ENCODE data around the gene THAP8. TPM values are rescaled to one million over a fixed set of nuclear protein-coding genes. Genes with fewer than 3 reads are reported as not detected.

THAP8 gene
- polyA plus RNA-seq, 1 donor (not counting 4 experiments of a cell fraction or from before 2014, with no cell fraction given), result 1.8 TPM

GRCh38 chr19:36009633-36010379 lies 44.3 kb downstream of the THAP8 start:
- Histone ChIP-seq H3K27me3 (ENCODE audit: control insufficient read depth, extremely low read depth, insufficient read depth, low read length) (no peaks in the 10 kb centered on the region), H3K4me2 (ENCODE audit: control insufficient read depth, extremely low read depth, insufficient read depth, low read depth, low read length) (peak overlapping the region; percentile 71), H3K4me1 (ENCODE audit: control insufficient read depth, extremely low read depth, insufficient read depth, low read length) (peaks cover 10% of the 10 kb centered on the region), H3K9me3 (ENCODE audit: control insufficient read depth, low read depth, low read length) (no peaks in the 10 kb centered on the region), H2AFZ (ENCODE audit: control insufficient read depth, low read length) (peak overlapping the region; percentile 26), H3K27ac (ENCODE audit: control insufficient read depth, insufficient read depth, low read length) (no peak overlapping the region), H3K9ac (ENCODE audit: control insufficient read depth, extremely low read depth, insufficient read depth, low read length) (no peak overlapping the region), H3K36me3 (ENCODE audit: control insufficient read depth in 2 of 2, extremely low read depth in 1 of 2, insufficient read depth in 2 of 2, low read length in 2 of 2) (no peaks in the 10 kb centered on the region), H4K20me1 (ENCODE audit: control insufficient read depth, extremely low read depth, insufficient read depth, low read length) (no peaks in the 10 kb centered on the region), H3K79me2 (ENCODE audit: control insufficient read depth, insufficient read depth, low read length) (peaks cover 8% of the 10 kb centered on the region), H3K4me3 (ENCODE audit: control insufficient read depth in 2 of 3, extremely low read depth in 1 of 3, insufficient read depth in 2 of 3, low read depth in 1 of 3, low read length in 3 of 3) (peak overlapping the region in 2 of 3 experiments; percentile 13 to 46), H3K9me1 (ENCODE audit: control insufficient read depth, extremely low read depth, insufficient read depth, low read length) (no peaks in the 10 kb centered on the region)
- TF ChIP-seq CTCF (optimal IDR thresholded peaks at IDR 0.05 in 1 of 3, IDR thresholded peaks at IDR 0.05 in 1 of 3, conservative IDR thresholded peaks at IDR 0.05 in 1 of 3; ENCODE audit: extremely low read depth in 1 of 3, insufficient read depth in 2 of 3, low read length in 3 of 3), result no peak
- TF ChIP-seq EZH2 (IDR thresholded peaks at IDR 0.05; ENCODE audit: low read length), result no peak
- dilution Hi-C loops (cut with MboI; ENCODE audit: extremely low pct_ligation_motif_present, low sequenced_read_pairs), result no loop called here
- no peak for DNase-seq (ENCODE audit: low read depth, low spot score)
- no peak for FAIRE-seq

GRCh38 chr19:36009220-36009619 lies 44.9 kb downstream of the THAP8 start:
- Histone ChIP-seq H3K4me1 (ENCODE audit: control insufficient read depth, extremely low read depth, insufficient read depth, low read length) (peaks cover 8% of the 10 kb centered on the region), H3K79me2 (ENCODE audit: control insufficient read depth, insufficient read depth, low read length) (peaks cover 8% of the 10 kb centered on the region), H3K9me1 (ENCODE audit: control insufficient read depth, extremely low read depth, insufficient read depth, low read length) (no peaks in the 10 kb centered on the region), H3K9ac (ENCODE audit: control insufficient read depth, extremely low read depth, insufficient read depth, low read length) (peak overlapping the region; percentile 56), H3K4me2 (ENCODE audit: control insufficient read depth, extremely low read depth, insufficient read depth, low read depth, low read length) (peak overlapping the region; percentile 71), H3K36me3 (ENCODE audit: control insufficient read depth in 2 of 2, extremely low read depth in 1 of 2, insufficient read depth in 2 of 2, low read length in 2 of 2) (no peaks in the 10 kb centered on the region), H4K20me1 (ENCODE audit: control insufficient read depth, extremely low read depth, insufficient read depth, low read length) (no peaks in the 10 kb centered on the region), H3K9me3 (ENCODE audit: control insufficient read depth, low read depth, low read length) (no peaks in the 10 kb centered on the region), H3K27ac (ENCODE audit: control insufficient read depth, insufficient read depth, low read length) (no peak overlapping the region), H3K4me3 (ENCODE audit: control insufficient read depth in 2 of 3, extremely low read depth in 1 of 3, insufficient read depth in 2 of 3, low read depth in 1 of 3, low read length in 3 of 3) (peak overlapping the region; percentile 18 to 46 (median 35)), H2AFZ (ENCODE audit: control insufficient read depth, low read length) (peak overlapping the region; percentile 26), H3K27me3 (ENCODE audit: control insufficient read depth, extremely low read depth, insufficient read depth, low read length) (no peaks in the 10 kb centered on the region)
- DNase-seq (ENCODE audit: low read depth, low spot score), result no peak
- dilution Hi-C loops (cut with MboI; ENCODE audit: extremely low pct_ligation_motif_present, low sequenced_read_pairs), result no loop called here
- TF ChIP-seq EZH2 (IDR thresholded peaks at IDR 0.05; ENCODE audit: low read length), result no peak
- no peak for TF ChIP-seq CTCF (optimal IDR thresholded peaks at IDR 0.05 in 1 of 3, IDR thresholded peaks at IDR 0.05 in 1 of 3, conservative IDR thresholded peaks at IDR 0.05 in 1 of 3; ENCODE audit: extremely low read depth in 1 of 3, insufficient read depth in 2 of 3, low read length in 3 of 3)
- FAIRE-seq, result no peak

Measured in keratinocyte (primary cell).